Glomerular endothelial cell (primary cell): Measurements from ENCODE around the gene TRPT1. TPM values are rescaled to one million over a fixed set of nuclear protein-coding genes. Genes with fewer than 3 reads are reported as not detected.
A peak's percentile ranks its signal among the peaks of the same experiment; 100 is the strongest.

ENCODE experiments used
- DNase-seq: peaks from one replicate; pipeline ENCODE4 v3.0.0-alpha.2; 2011; ENCODE audit warnings: low read depth, low spot score; ENCODE audit errors: extremely low read depth
- total RNA-seq: library from RNA; depleted of rRNA; stranded (reverse); fragments of >200 nt; gene quantifications from 2 replicates; pipeline ENCODE4 v1.2.3, GENCODE V29; 2015

The TRPT1 gene
- total RNA-seq, 1 donor from 2014 or later, result 47.4 TPM

GRCh38 chr11:64245797-64246620 lies 20.0 kb upstream of the TRPT1 start:
- DNase-seq, result no peak

GRCh38 chr11:64245401-64245796 lies 19.4 kb upstream of the TRPT1 start:
- no peak for DNase-seq

- DNase-seq, result no peak
These were observed 19.0 kb upstream of the TRPT1 start for GRCh38 chr11:64244966-64245365.

- no peak for DNase-seq
These were observed 18.1 kb upstream of the TRPT1 start for GRCh38 chr11:64244107-64244506.

GRCh38 chr11:64243236-64243854 lies 17.4 kb upstream of the TRPT1 start:
- DNase-seq, result no peak

GRCh38 chr11:64241491-64242374 lies 15.7 kb upstream of the TRPT1 start:
- DNase-seq, result peak; percentile 87

- DNase-seq, result no peak
These were observed 15.2 kb upstream of the TRPT1 start for GRCh38 chr11:64241241-64241490.

- DNase-seq, result peak; percentile 55
These were observed 14.7 kb upstream of the TRPT1 start, which contains the start of gene FKBP2 for GRCh38 chr11:64240435-64241240. TSS of gene FKBP2 (plus strand) at chr11:64241095. CDS start at chr11:64242388, 1,293 bp downstream.

- DNase-seq, result no peak
These were observed 13.9 kb upstream of the TRPT1 start for GRCh38 chr11:64239662-64240434.

GRCh38 chr11:64238999-64239398 lies 13.0 kb upstream of the TRPT1 start:
- no peak for DNase-seq

GRCh38 chr11:64238076-64238475 lies 12.1 kb upstream of the TRPT1 start:
- no peak for DNase-seq

- no peak for DNase-seq
These were observed 11.5 kb upstream of the TRPT1 start for GRCh38 chr11:64237484-64237951.

- DNase-seq, result no peak
These were observed 9.6 kb upstream of the TRPT1 start for GRCh38 chr11:64235437-64236161.

GRCh38 chr11:64234647-64235379 lies 8.8 kb upstream of the TRPT1 start:
- no peak for DNase-seq

- no peak for DNase-seq
These were observed 8.1 kb upstream of the TRPT1 start, which contains the start of gene VEGFB for GRCh38 chr11:64233913-64234586. TSS of gene VEGFB (plus strand) at chr11:64234584. CDS start at chr11:64234834, 250 bp downstream.

GRCh38 chr11:64232967-64233315 lies 7.0 kb upstream of the TRPT1 start:
- DNase-seq, result no peak

GRCh38 chr11:64232182-64232966 lies 6.4 kb upstream of the TRPT1 start:
- DNase-seq, result no peak
